Gastrocnemius medialis (tissue), 4 donors: ENCODE measurements around the gene CPNE2.

Source experiments
- POLR2A ChIP-seq, 2 donors: fragments of 450-650 bp; IDR thresholded peaks; one replicate each; pipeline ENCODE4 v1.6.1; 2017; ENCODE audit warnings: antibody characterized with exemption in 2 of 2, mild to moderate bottlenecking in 2 of 2, moderate library complexity in 2 of 2
- TF ChIP-seq, protein P1 (sequence below), 5 experiments: fragments of 450-650 bp in 3 of 5; fragments of 200-600 bp in 2 of 5; sonication (generic) in 2 of 5; IDR thresholded peaks in 4 of 5; conservative IDR thresholded peaks in 1 of 5; 1 replicate in 4 of 5; 2 replicates in 1 of 5; pipeline ENCODE4 v1.5.1; 2016 to 2019; ENCODE audit warnings: antibody characterized with exemption in 5 of 5, mild to moderate bottlenecking in 3 of 5, moderate library complexity in 3 of 5

DNA sequence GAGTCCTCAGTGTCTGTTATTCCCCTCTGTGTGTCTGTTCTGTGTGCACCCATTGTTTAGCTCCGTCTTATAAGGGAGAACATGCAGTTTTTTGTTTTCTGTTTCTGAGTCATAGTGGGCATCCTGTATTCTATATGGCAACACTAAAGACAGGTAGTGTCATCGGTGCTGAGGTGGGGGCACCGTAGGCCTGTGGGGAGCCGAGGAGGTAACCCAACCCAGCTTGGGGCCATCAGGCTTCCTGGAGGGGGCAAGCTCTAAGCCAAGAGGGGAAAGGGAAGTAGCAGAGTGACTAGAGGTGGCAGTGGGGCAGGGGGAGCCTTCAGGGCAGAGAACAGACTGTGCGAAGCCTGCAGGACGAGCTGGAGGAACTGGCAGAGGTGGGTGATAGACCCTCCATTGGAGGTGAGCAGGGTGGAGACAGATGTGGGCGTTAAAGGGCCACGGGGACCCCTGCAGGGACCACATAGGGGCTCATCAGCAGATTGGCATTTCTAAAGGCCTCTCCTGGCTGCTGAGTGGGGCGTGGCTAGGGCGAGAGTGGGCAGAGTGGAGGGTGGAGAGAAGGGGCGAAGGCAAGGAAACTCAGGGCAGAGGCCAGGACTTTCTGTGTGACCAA is 36.5 kb downstream of the CPNE2 start:
- TF ChIP-seq POLR2A (IDR thresholded peaks at IDR 0.05), result no peak
- TF ChIP-seq, protein P1, sequence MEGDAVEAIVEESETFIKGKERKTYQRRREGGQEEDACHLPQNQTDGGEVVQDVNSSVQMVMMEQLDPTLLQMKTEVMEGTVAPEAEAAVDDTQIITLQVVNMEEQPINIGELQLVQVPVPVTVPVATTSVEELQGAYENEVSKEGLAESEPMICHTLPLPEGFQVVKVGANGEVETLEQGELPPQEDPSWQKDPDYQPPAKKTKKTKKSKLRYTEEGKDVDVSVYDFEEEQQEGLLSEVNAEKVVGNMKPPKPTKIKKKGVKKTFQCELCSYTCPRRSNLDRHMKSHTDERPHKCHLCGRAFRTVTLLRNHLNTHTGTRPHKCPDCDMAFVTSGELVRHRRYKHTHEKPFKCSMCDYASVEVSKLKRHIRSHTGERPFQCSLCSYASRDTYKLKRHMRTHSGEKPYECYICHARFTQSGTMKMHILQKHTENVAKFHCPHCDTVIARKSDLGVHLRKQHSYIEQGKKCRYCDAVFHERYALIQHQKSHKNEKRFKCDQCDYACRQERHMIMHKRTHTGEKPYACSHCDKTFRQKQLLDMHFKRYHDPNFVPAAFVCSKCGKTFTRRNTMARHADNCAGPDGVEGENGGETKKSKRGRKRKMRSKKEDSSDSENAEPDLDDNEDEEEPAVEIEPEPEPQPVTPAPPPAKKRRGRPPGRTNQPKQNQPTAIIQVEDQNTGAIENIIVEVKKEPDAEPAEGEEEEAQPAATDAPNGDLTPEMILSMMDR (IDR thresholded peaks at IDR 0.05 in 4 of 5, conservative IDR thresholded peaks at IDR 0.05 in 1 of 5), result no peak
